Suppressor macrophage treated with lipopolysaccharide for 4 hours (primary cell): ENCODE data around the gene NEK7.

Experiments used
- DNase-seq: peaks from one replicate; pipeline ENCODE4 v3.0.0-alpha.2; 2020

Gene NEK7

DNA sequence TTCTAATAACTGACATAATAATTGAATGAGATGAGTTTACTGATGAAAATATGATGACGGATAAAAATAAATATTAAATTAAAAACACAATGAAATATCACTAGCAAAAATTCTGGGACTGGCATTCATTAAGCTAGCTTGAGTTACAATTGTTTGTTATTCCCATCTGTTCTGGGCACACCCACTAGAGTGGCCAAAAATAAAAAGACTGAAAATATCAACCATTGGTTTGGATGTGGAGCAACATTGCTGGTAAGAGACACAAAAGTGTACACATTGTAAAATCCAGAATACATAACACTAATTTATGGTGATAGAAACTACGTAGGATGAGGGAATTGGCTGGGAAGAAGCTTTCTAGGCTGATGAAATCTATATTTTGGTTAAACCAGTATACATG lies 9.6 kb upstream of the NEK7 start:
- no peak for DNase-seq

DNA sequence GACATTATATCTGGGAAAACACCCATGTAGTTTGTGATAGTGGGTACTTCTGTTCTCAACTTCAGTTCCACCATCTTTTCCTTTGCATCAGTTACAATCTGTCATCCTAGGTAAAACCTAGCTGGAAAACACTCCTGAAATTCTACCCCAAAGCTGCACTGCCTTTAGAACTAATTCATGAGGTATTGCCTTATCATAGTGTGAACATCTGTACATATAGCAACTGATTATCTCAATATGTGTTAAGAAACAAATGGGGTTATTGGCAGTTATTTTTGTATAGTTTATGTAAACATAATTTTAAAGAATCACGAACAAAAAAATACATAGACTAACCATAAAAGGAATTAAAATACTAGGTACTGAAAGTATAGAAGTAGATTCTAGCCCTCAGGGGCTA lies 6.4 kb upstream of the NEK7 start:
- no peak for DNase-seq

- no peak for DNase-seq
These were observed 5.1 kb upstream of the NEK7 start for GRCh38 chr1:198151688-198152087.

- no peak for DNase-seq
These were observed 3.7 kb upstream of the NEK7 start for GRCh38 chr1:198153103-198153502.

GRCh38 chr1:198153804-198154203 lies 3.0 kb upstream of the NEK7 start:
- no peak for DNase-seq

DNA sequence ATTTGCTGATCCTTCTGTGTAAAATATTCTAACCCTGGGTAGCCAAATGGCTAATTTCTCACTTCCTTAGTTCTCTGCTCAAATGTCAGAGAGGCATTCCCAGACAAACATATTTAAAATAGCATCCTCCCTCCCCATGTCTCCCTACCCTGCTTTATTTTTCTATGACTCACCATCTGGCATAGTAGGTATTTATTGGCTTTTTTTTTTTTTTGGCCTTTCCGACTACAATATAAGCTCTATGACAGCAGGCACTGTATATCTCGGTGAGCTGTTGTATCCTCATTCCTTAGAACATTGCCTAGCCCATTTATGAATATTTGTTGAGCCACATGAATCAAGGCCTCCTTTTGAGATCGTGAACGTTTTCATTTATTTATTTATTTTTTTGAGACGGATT lies 1.5 kb upstream of the NEK7 start:
- DNase-seq: no peak

- DNase-seq: peak; percentile 78
These were observed 570 bp upstream of the NEK7 start for GRCh38 chr1:198156111-198156744.

DNA sequence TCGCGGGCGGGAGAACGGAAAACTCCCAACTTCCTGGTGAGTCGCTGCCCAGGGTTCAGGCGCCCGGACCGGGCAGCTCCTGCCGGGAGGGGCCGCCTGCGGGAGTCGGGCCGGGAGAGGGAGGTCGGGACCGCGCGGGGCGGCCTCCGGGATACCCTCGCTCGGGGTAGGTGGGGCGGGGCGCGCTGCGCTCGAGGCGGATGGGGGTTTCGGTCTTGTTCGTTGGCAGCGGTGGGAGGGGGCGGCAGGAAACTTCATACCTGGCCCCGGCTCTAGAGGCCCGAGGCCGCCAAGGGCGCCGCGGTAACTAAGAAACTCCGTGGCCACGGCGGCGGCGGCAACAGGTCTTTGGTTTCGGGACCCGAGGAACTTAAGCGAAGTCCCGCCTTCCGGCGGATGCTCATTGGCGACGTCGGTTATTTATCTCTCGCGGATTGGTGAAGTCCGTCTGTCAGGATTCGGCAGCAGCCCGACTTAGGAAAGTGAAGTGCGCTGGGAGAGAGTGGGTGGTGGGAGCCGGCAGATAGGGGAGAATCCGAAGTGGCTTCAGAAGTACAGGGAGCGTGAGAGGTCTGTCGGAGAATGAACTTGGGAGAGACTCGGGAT lies 546 bp downstream of the NEK7 start:
- DNase-seq: peak; percentile 96

GRCh38 chr1:198157847-198158725 lies 1.3 kb downstream of the NEK7 start:
- peak; percentile 31 for DNase-seq

DNA sequence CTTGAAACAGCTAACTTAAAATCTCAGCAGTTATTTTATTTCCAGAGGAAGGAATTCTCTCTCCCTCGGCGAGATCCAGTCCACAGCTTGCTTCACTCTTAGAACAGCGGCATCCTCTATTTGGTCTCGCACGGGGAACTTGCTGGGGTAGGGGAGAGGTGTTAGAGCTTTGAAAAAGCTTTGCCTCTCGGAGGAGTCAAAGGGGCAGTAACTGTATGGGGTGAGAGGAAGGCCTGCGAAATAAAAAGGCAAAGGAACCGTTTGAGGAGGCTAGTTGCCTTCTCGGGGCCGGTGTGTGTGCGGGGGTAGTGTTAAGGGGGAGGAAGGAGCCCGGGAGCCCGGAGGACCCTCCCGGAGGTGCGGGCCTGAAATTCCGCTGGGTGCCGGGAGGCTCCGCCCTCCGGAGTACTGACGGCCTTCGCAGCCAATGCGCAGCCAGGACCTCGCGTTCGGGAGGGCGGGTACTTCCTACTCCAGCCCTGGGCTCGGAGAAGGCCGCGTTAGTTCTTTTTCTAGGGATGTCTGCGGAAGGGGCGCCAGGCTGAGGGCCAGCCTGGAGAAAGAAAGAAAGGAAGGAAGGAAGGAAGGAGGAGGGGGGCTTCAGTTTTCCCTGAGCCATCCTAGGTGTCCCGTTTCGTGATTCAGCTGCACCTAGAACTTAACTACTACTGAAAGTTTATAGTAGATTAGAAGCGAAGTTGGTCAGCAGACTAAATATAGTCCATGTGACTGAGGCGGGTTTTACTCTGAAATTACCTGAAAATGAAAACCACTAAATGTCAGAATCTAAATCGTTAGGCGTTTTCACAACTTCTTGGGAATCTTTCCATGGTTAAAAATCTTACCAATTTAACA lies 2.2 kb downstream of the NEK7 start:
- DNase-seq: peak; percentile 93

DNA sequence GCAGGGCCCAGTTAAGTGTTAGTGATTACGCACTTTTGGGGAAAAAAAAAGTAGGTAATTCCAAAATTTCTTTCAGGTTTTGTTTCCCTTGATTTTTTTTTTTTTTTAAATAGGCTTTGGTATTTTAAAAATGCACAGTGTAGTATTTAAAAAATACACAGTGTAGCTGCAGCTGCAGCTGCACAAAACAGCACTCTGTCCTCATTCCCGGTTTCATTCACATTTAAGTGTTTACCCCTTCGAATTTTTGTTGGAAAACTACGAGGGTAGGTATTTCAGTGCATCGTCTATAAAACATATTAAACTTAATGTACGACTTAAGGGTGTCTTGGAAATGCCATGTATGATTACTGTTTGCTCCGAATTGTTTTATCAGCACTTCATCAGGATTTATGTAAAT lies 3.4 kb downstream of the NEK7 start:
- no peak for DNase-seq

- DNase-seq: no peak
These were observed 4.3 kb downstream of the NEK7 start for GRCh38 chr1:198160946-198161614.

DNA sequence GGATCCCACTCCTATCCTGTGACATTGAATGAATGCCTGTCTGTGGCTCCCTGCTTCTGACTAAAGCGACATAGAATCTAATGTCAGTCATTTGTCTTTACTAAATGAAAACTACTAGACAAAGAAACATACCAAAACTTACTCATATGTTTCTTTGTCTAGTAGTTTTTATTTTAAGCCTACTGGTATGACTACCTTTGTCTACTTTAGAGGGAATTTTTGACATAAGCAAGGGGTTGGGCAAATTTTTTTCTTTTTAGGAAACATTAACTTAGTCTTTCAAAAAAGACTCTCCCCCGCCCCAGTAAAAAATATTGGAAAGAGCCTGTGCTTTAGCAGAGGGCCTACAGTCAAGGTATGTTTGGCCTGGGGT lies 4.9 kb downstream of the NEK7 start:
- DNase-seq: no peak

- peak; percentile 81 for DNase-seq
These were observed 5.4 kb downstream of the NEK7 start for GRCh38 chr1:198162091-198162767.

GRCh38 chr1:198165927-198166647 lies 9.3 kb downstream of the NEK7 start:
- no peak for DNase-seq

GRCh38 chr1:198166900-198167299 lies 10.1 kb downstream of the NEK7 start:
- DNase-seq: no peak

DNA sequence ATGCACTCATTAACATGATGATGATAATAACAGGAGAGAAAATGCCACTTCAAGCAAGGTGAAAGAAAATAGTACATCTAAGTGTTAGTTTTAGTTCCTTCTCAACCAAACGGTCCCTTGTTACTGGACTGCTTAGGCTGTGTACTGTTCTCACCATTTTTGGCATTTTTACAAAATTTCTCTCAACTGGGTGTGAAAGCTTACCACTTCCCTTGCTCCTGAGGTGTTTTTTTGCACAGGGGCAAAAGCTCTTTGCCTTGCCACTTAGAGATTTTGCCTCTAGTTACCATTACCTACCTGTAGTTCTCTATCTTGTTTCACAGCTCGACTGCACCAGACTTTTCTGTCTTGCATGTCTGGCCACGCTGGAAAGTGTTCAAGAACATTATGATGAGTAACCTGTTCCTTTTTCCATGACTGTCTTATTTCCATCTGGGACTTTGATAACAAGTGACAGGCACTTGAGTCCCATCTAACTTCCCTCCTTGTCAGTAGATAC lies 10.7 kb downstream of the NEK7 start:
- DNase-seq: no peak

DNA sequence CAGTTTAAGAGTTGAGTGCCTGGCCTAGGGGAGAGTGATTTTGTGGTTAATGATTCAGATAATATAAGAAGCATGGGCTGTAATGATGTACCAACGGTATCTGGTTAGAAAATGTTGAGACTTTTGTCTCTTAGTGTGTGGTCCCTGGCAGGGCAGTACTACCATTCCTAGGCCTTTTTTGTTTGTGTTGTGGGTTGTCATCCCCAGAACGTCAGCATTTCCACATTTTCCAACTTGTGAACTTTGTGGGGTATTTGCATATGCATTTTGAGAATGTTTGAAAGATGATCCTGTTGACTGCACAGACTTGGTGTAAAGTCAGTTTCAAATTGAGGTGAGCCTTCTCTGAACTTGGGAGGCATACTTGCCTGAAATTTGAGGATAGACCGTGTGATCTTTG lies 11.4 kb downstream of the NEK7 start:
- no peak for DNase-seq

DNA sequence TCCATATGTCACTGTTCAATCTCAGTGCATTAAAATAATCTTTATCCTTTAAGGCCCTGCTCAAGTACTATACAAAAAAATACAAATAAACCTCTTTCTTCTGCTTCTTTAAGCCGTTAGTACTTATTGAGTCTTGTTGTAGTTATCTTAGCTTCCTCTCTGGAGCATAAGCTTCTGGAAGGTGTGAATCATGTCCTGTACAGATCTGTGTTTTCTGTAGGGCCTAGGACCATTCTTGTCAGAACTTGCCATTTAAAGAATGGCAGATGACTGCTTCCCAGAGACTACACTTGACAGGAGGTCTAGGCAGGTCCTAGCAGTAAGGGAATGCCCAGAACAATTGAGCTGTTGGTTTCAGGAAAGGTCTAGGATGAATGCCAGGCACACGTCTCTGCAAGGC lies 12.9 kb downstream of the NEK7 start:
- no peak for DNase-seq

DNA sequence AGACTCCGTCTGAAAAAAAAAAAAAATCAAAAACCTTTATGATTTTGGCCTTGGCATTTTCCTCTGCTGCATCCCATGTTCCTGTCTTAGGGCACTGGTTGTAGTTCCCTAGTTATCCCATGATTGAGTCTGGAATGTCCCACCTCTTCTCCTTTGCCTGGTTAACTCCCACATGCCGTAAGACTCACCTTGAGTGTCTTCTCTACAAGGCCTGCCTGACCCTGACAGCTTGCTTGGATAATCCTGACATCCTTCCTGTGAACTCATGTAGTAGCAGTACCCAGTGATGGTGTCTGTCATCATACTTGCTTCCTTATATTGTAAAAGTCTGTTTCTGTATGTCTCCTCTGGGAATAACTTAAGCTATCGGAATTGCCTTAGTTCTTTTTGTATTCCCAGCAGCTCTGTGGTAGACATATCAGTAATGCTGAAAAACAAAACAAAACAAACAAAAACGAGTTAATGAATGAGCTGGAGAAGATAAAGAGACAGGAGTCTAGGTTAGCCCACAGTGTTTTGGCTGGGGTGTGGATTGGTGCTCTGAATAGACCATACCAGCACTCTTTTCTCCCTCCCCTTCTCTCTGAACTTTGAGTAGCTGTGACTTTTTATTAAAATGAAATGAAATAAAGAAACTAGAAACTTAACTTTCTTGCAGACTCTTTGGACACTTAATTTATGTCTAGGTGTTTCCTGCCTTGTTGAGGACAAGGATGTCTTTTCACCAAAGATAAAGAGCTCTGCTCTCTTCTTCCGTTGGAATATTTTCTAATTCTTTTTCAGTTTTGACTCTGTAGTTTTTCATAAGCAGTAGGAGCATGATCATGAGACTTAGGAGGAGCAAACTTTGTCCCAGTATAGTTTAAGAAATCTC lies 15.1 kb downstream of the NEK7 start:
- DNase-seq: peak; percentile 40
